Activated T-helper 1 cell treated with Interleukin-2 at 50 U/mL for 16 hours (primary cell): ENCODE results near the gene DBF4B.
A peak's percentile ranks its signal among the peaks of the same experiment; 100 is the strongest.

Source experiments
- DNase-seq: peaks from one replicate; pipeline ENCODE4 v3.0.0-alpha.2; 2020; ENCODE audit warnings: low read depth

The DBF4B gene

DNA sequence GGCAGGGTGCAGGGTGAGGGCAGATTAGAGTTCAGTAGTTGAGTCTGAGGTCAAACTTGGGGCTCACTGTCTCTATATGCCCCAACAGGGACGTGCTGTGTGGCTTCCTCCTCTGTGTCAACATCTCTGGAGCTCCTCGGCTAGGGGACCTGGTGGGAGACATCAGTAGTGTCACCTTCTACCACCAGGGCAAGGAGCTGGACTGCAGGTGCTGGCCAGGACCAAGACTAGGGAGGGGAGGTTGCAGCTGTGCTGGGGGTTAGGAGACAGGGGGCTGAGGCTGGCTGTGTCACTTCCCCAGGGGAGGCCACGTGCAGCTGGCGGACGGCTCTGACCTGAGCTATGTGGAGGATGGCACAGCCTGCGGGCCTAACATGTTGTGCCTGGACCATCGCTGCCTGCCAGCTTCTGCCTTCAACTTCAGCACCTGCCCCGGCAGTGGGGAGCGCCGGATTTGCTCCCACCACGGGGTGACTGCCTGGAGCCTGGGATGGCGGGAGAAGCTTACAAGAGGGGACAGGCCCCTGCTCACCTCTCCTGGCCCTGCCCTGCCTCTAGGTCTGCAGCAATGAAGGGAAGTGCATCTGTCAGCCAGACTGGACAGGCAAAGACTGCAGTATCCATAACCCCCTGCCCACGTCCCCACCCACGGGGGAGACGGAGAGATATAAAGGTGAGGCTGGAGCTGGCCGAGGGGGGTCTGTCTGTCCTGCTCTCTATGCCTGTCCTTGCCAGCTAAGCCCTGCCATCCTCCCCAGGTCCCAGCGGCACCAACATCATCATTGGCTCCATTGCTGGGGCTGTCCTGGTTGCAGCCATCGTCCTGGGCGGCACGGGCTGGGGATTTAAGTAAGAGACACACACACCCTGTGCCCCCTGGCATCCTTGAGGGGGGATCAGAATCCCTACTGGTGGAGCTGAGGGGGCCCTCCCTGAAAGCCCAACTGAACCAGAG is 69.2 kb downstream of the DBF4B start:
- DNase-seq: no peak

GRCh38 chr17:44778656-44779210 is 70.3 kb downstream of the DBF4B start:
- no peak for DNase-seq

- DNase-seq: peak; percentile 63
Measured at GRCh38 chr17:44779211-44780025, 71.0 kb downstream of the DBF4B start.

- DNase-seq: no peak
Measured at GRCh38 chr17:44780161-44780560, 71.7 kb downstream of the DBF4B start.

- DNase-seq: no peak
Measured at GRCh38 chr17:44780845-44781480, 72.5 kb downstream of the DBF4B start.

DNA sequence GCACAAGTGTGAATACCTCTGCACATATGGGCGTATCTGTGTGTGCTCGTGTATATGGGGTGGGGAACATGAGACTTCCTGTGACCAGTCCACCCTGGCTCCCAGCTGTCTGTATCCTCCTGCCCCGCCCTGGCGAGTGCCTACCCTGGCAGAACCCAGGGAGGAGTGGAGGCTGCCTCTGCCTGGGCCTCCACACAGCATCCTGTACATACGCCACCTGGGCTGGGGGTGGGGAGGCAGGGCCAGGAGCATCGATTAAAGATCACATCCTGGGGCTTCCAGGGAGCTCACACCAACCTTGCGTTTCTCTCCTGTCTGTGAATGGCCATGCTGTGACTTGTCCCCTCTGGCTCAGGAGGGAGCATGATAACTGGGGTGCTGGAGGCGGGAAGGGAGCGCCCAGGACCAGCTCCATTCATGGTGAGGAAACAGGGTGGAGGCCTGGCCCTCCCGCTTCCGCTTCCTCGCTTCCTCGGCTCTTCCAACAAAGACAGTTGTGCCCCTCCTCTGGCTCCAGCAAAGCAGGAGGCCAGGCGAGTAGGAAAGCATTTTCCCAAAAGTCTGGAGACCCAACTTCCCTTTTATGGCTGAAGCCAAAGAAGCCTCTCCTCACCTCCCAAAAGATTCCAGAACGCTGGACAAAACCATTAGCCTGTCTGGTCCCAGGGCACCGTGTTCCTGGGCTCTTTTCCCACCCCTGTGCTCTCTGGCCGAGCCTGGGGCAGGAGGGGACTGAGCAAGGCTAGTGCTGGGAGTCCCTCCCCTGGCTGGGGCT is 73.3 kb downstream of the DBF4B start:
- DNase-seq: no peak

DNA sequence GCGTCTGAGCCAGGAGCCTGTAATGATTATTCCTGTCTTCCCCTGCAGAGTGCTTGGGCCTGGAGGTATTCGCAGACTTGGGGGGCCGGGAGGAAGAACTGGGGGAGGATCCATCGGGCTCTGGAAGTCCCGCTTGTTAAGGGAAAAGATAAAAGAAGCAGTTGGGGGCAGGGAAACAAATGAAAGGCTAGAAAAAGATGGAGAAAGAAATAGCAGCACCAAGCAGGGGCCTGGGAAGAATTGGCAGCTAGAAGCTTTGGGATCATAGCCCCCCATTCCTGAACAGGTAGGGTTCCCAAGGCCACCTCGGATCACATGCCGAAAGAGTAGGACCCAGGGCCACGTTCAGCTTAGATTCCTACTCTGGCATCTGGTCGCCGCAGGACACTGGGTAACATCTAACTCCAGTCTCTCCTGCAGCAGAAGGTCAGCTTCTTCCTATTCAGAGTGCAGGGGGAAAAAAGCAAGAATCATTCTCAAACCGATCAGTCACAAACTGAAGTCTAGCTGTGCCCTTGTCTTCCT is 73.9 kb downstream of the DBF4B start:
- no peak for DNase-seq

GRCh38 chr17:44785921-44786320 is 77.5 kb downstream of the DBF4B start:
- DNase-seq: no peak

DNA sequence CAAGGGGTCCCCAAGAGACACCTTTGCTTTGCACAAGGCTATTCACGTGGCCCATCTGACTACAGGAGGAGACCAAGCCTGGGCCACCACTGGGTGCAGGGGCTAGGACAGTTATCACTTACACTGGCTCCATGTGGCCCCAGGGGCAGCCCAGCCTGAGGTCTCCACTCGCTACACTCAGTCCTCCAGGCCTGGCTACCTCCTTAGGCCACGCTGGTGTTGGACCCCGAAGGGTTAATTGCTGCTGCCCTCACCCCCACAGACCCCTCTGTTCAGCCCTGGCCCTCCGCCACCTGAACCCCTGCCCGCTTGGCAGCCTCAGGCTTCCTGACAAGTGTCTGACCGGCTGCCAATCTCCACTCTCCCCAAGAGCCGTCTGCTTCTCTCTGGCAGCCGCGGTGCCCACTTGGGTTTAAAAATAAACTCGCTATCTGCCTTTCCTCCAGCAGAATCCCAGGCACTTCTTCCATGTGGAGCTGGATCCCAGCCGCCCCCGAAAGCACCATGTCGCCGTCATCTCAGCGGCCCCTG is 78.2 kb downstream of the DBF4B start:
- no peak for DNase-seq

DNA sequence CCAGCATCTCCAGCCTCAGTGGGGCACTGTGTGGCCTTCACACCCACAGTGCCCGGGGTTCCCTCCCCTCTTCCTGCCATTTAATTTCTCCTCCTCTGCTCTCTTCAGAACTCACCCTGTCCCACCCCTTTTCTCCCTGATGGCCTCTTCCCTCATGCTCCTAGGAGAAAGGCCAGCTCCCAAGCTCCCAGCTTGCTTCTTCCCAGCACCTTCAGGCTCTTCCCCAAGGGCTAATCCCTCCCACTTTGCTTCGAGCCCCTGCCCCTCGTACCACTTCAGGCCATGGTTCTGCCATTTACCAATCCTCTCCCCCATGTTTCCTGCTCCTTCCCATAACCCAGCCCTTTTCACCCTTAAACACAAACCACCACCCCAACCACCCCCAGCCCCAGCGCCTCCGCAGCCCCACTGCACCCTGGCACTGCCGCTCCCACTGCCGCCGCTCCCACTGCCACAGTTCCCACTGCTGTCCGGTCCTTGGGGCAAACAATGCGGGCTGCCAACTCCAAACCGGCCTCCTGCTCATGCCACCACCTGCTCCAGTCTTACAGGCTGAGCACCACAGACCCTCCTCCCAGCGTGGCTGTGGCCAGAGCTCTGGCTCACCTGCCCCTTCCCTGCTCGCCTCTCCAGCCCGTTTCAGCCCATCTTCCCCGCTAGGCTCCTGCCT is 78.9 kb downstream of the DBF4B start:
- no peak for DNase-seq

DNA sequence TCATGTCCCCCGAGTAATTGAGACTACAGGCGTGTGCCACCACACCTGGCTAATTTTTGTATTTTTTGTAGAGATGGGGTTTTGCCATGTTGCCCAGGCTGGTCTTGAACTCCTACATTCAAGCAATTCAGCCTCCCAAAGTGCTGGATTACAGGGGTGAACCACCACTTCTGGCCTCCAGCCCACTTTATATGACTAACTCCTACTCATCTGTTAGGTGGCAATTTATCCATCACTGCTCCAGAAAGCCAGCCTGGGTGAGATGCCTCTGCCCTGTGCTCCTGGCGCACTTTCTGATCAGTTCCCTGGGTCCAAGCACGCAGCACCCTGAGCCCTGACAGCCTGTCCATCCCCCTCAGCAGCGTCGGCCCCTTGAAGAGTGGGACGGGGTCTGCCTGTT is 79.7 kb downstream of the DBF4B start:
- no peak for DNase-seq

GRCh38 chr17:44792276-44792675 is 83.8 kb downstream of the DBF4B start:
- DNase-seq: no peak

- DNase-seq: no peak
Measured at GRCh38 chr17:44793885-44794842, 85.7 kb downstream of the DBF4B start.

- no peak for DNase-seq
Measured at GRCh38 chr17:44794851-44795413, 86.5 kb downstream of the DBF4B start.

- no peak for DNase-seq
Measured at GRCh38 chr17:44795421-44795820, 87.0 kb downstream of the DBF4B start.

DNA sequence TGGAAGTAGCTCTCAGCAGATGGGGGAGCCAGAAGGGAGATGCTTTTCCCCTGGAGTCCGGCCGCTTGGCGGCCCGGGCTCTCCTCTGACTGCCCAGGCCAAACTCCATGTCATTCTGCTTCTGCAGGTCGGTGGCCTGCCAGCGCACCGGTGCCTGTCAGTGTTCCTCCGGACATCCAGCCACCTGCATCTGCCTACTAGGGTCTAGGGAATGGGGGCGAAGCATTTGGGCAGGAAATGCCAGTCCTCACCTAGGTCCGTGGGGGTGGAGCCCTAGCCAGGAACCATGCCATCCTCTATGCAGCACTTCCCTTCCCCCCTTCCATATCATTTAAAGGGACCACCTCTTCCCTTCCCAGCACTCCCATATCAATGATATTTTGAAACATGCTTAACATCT is 87.5 kb downstream of the DBF4B start:
- no peak for DNase-seq

- DNase-seq: no peak
Measured at GRCh38 chr17:44796731-44797130, 88.3 kb downstream of the DBF4B start.

- DNase-seq: no peak
Measured at GRCh38 chr17:44797802-44798201, 89.3 kb downstream of the DBF4B start.

DNA sequence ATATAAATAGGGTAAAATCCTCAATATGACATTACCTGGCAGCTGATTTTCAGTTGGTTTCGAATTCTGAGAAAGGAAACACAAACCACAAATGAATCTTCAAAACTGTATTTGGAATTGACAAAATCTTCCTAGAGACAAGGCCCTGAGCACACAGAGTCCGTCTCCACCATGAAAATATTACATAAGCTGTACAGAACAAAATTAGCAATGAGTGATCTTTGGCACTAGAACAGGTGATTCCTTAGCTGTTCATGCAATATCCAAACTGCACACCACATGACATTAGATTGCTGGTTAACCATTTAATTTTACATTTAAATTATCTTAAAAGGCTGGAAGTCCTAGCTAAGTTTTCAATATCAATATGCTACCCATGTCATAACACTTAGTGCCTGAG is 89.9 kb downstream of the DBF4B start:
- no peak for DNase-seq
